Activated CD8-positive, alpha-beta memory T cell treated with anti-CD3 and anti-CD28 coated beads for 48 hours (primary cell): Measurements from ENCODE around the gene PDIA2.
A peak's percentile ranks its signal among the peaks of the same experiment; 100 is the strongest.
"Not testable (repeated sequence)": the region's sequence is repeated elsewhere in the genome, so short reads cannot be mapped to it uniquely, and the experiment has no call there.

ENCODE experiments used
- DNase-seq, 3 experiments: peaks; one replicate each; pipeline ENCODE4 v3.0.0-alpha.2; 2020; ENCODE audit warnings: low read depth in 2 of 3, low spot score in 2 of 3

PDIA2 gene

GRCh38 chr16:283033-283805, at the start of gene PDIA2:
Gene PDIA2, plus strand, starts transcription at chr16:283164. Its CDS starts 6 bp downstream, at chr16:283170.
- DNase-seq = no peak

- peak; percentile 85 to 90 (median 89) for DNase-seq
Observed at GRCh38 chr16:234468-235305, 48.3 kb upstream of the PDIA2 start, which contains the start of gene FAM234A. Gene FAM234A, plus strand, starts transcription at chr16:234821. Its CDS starts 19,593 bp downstream, at chr16:254414.

GRCh38 chr16:239948-240277, 43.1 kb upstream of the PDIA2 start:
- no peak for DNase-seq

GRCh38 chr16:240559-240958, 42.4 kb upstream of the PDIA2 start:
- DNase-seq = no peak

- no peak for DNase-seq
Observed at GRCh38 chr16:242281-242680, 40.7 kb upstream of the PDIA2 start.

- no peak for DNase-seq
Observed at GRCh38 chr16:243348-243747, 39.6 kb upstream of the PDIA2 start.

- no peak for DNase-seq
Observed at GRCh38 chr16:245105-245504, 37.9 kb upstream of the PDIA2 start.

- DNase-seq = no peak
Observed at GRCh38 chr16:247027-247426, 35.9 kb upstream of the PDIA2 start.

- no peak for DNase-seq
Observed at GRCh38 chr16:249431-249830, 33.5 kb upstream of the PDIA2 start.

GRCh38 chr16:252366-253337, 30.3 kb upstream of the PDIA2 start:
- no peak for DNase-seq

GRCh38 chr16:253833-254232, 29.1 kb upstream of the PDIA2 start:
- no peak for DNase-seq

- DNase-seq = no peak
Observed at GRCh38 chr16:254461-254860, 28.5 kb upstream of the PDIA2 start.

- no peak for DNase-seq
Observed at GRCh38 chr16:255183-255582, 27.8 kb upstream of the PDIA2 start.

GRCh38 chr16:258091-258490, 24.9 kb upstream of the PDIA2 start:
- not testable (repeated sequence) for DNase-seq

GRCh38 chr16:259226-259625, 23.7 kb upstream of the PDIA2 start:
- DNase-seq = no peak

GRCh38 chr16:259814-260253, 23.1 kb upstream of the PDIA2 start:
- no peak for DNase-seq

GRCh38 chr16:260326-260725, 22.6 kb upstream of the PDIA2 start:
- DNase-seq = no peak

GRCh38 chr16:261031-261691, 21.8 kb upstream of the PDIA2 start:
- no peak for DNase-seq

GRCh38 chr16:262121-262745, 20.7 kb upstream of the PDIA2 start:
- DNase-seq = no peak

- DNase-seq = no peak
Observed at GRCh38 chr16:263182-263774, 19.7 kb upstream of the PDIA2 start.
